BLaER1 (cell line): ENCODE data around the gene ZFPM1.
A peak's percentile ranks its signal among the peaks of the same experiment; 100 is the strongest.

Experiments
- H3K27ac ChIP-seq: shearing (Covaris generic); formaldehyde crosslinking; 2 replicates; pipeline ENCODE4 v1.8.1; 2022
- H3K27me3 ChIP-seq: shearing (Covaris generic); formaldehyde crosslinking; 2 replicates; pipeline ENCODE4 v1.8.1; 2022
- H3K36me3 ChIP-seq: shearing (Covaris generic); formaldehyde crosslinking; 2 replicates; pipeline ENCODE4 v1.8.1; 2022
- H3K4me1 ChIP-seq: shearing (Covaris generic); formaldehyde crosslinking; 2 replicates; pipeline ENCODE4 v1.8.1; 2022
- H3K4me2 ChIP-seq: shearing (Covaris generic); formaldehyde crosslinking; 2 replicates; pipeline ENCODE4 v1.8.1; 2022
- H3K4me3 ChIP-seq: shearing (Covaris generic); formaldehyde crosslinking; 2 replicates; pipeline ENCODE4 v1.8.1; 2022
- H3K9ac ChIP-seq: shearing (Covaris generic); formaldehyde crosslinking; 2 replicates; pipeline ENCODE4 v1.8.1; 2022
- H3K9me3 ChIP-seq: shearing (Covaris generic); formaldehyde crosslinking; 2 replicates; pipeline ENCODE4 v1.8.1; 2022
- H4K20me1 ChIP-seq: shearing (Covaris generic); formaldehyde crosslinking; 2 replicates; pipeline ENCODE4 v1.8.1; 2022
- Cebpa-rat ChIP-seq: shearing (Covaris generic); IDR thresholded peaks from 2 replicates; pipeline ENCODE4 v1.8.1; 2022

Gene ZFPM1

GRCh38 chr16:88558457-88559442 is 105.7 kb downstream of the ZFPM1 start:
- H3K4me1 ChIP-seq = peaks cover 78% of the 10 kb centered on the region
- H3K36me3 ChIP-seq = no peaks in the 10 kb centered on the region
- H3K9ac ChIP-seq = no peak overlapping the region

GRCh38 chr16:88560714-88561484 is 107.8 kb downstream of the ZFPM1 start:
- peaks cover 66% of the 10 kb centered on the region for H3K4me1 ChIP-seq
- H3K36me3 ChIP-seq = no peaks in the 10 kb centered on the region
- H4K20me1 ChIP-seq = no peaks in the 10 kb centered on the region
- no peak overlapping the region for H3K4me3 ChIP-seq
- H3K9ac ChIP-seq = no peak overlapping the region
- no peaks in the 10 kb centered on the region for H3K27me3 ChIP-seq
- peaks cover 4% of the 10 kb centered on the region; the same call in 1 of the 2 replicates for H3K9me3 ChIP-seq
- no peak overlapping the region for H3K4me2 ChIP-seq
- H3K27ac ChIP-seq = no peak overlapping the region
- TF ChIP-seq Cebpa-rat = no peak

More at GRCh38 chr16:88558457-88559442, 105.7 kb downstream of the ZFPM1 start:
- no peaks in the 10 kb centered on the region for H3K27me3 ChIP-seq
- TF ChIP-seq Cebpa-rat = no peak
- H3K9me3 ChIP-seq = peaks cover 4% of the 10 kb centered on the region; the same call in 1 of the 2 replicates
- H3K4me2 ChIP-seq = peak overlapping the region; percentile 70
- no peak overlapping the region for H3K27ac ChIP-seq
- no peak overlapping the region for H3K4me3 ChIP-seq
- H4K20me1 ChIP-seq = no peaks in the 10 kb centered on the region

GRCh38 chr16:88561485-88562359 is 108.6 kb downstream of the ZFPM1 start:
- no peaks in the 10 kb centered on the region for H3K27me3 ChIP-seq
- H3K9ac ChIP-seq = no peak overlapping the region; the same call in 1 of the 2 replicates
- H3K4me3 ChIP-seq = no peak overlapping the region
- no peak for TF ChIP-seq Cebpa-rat
- H3K9me3 ChIP-seq = peaks cover under 1% of the 10 kb centered on the region; the same call in 1 of the 2 replicates
- H3K36me3 ChIP-seq = no peaks in the 10 kb centered on the region
- peak overlapping the region; percentile 55 for H3K4me2 ChIP-seq
- H3K27ac ChIP-seq = no peak overlapping the region
- no peaks in the 10 kb centered on the region for H4K20me1 ChIP-seq
- peaks cover 66% of the 10 kb centered on the region for H3K4me1 ChIP-seq

GRCh38 chr16:88566158-88566557 is 113.1 kb downstream of the ZFPM1 start:
- Histone ChIP-seq H3K36me3 (no peaks in the 10 kb centered on the region), H4K20me1 (peaks cover 9% of the 10 kb centered on the region), H3K9me3 (no peaks in the 10 kb centered on the region), H3K4me2 (peak overlapping the region; percentile 57), H3K4me3 (no peak overlapping the region), H3K4me1 (peaks cover 63% of the 10 kb centered on the region), H3K9ac (no peak overlapping the region; the same call in 1 of the 2 replicates), H3K27ac (no peak overlapping the region), H3K27me3 (no peaks in the 10 kb centered on the region)
- no peak for TF ChIP-seq Cebpa-rat

- peak overlapping the region; percentile 96 for H3K4me2 ChIP-seq
- H3K27ac ChIP-seq = peak overlapping the region; percentile 90
- TF ChIP-seq Cebpa-rat = no peak
Measured at GRCh38 chr16:88568710-88569613, 115.9 kb downstream of the ZFPM1 start.

GRCh38 chr16:88569614-88569984 is 116.5 kb downstream of the ZFPM1 start:
- H3K36me3 ChIP-seq = peaks cover 31% of the 10 kb centered on the region
- peak overlapping the region; percentile 90 for H3K27ac ChIP-seq
- H3K9me3 ChIP-seq = no peaks in the 10 kb centered on the region
- H4K20me1 ChIP-seq = peaks cover 43% of the 10 kb centered on the region
- TF ChIP-seq Cebpa-rat = no peak
- peak overlapping the region; percentile 96 for H3K4me2 ChIP-seq
- peak overlapping the region; percentile 82 for H3K9ac ChIP-seq
- H3K4me3 ChIP-seq = peak overlapping the region; percentile 99
- H3K27me3 ChIP-seq = no peaks in the 10 kb centered on the region
- H3K4me1 ChIP-seq = peaks cover 66% of the 10 kb centered on the region

More at GRCh38 chr16:88568710-88569613, 115.9 kb downstream of the ZFPM1 start:
- Histone ChIP-seq H4K20me1 (peaks cover 37% of the 10 kb centered on the region), H3K27me3 (no peaks in the 10 kb centered on the region), H3K9me3 (no peaks in the 10 kb centered on the region), H3K36me3 (peaks cover 26% of the 10 kb centered on the region), H3K4me1 (peaks cover 66% of the 10 kb centered on the region), H3K4me3 (peak overlapping the region; percentile 99), H3K9ac (peak overlapping the region; percentile 82)

GRCh38 chr16:88569985-88570690 is 117.1 kb downstream of the ZFPM1 start, which contains the start of gene ZC3H18:
ZC3H18 (plus strand) TSS chr16:88570403; CDS start chr16:88577124, 6,721 bp downstream.
- Histone ChIP-seq H3K4me1 (peaks cover 65% of the 10 kb centered on the region), H4K20me1 (peaks cover 48% of the 10 kb centered on the region), H3K36me3 (peaks cover 32% of the 10 kb centered on the region), H3K27ac (peak within 1 kb of the TSS; percentile 94), H3K9ac (peak within 1 kb of the TSS; percentile 98), H3K4me2 (peak within 1 kb of the TSS; percentile 96), H3K9me3 (no peaks in the 10 kb centered on the region), H3K4me3 (peak within 1 kb of the TSS; percentile 99), H3K27me3 (no peaks in the 10 kb centered on the region)
- no peak for TF ChIP-seq Cebpa-rat

- Histone ChIP-seq H3K9me3 (no peaks in the 10 kb centered on the region), H4K20me1 (peaks cover 54% of the 10 kb centered on the region), H3K4me2 (peak overlapping the region; percentile 95), H3K27me3 (no peaks in the 10 kb centered on the region), H3K4me1 (peaks cover 59% of the 10 kb centered on the region), H3K36me3 (peaks cover 38% of the 10 kb centered on the region), H3K27ac (peak overlapping the region; percentile 94), H3K4me3 (peak overlapping the region; percentile 99), H3K9ac (peak overlapping the region; percentile 98)
- TF ChIP-seq Cebpa-rat = no peak
Measured at GRCh38 chr16:88570691-88571092, 117.6 kb downstream of the ZFPM1 start.
